ENCODE measurements around the gene THPO.

Gene THPO

DNA sequence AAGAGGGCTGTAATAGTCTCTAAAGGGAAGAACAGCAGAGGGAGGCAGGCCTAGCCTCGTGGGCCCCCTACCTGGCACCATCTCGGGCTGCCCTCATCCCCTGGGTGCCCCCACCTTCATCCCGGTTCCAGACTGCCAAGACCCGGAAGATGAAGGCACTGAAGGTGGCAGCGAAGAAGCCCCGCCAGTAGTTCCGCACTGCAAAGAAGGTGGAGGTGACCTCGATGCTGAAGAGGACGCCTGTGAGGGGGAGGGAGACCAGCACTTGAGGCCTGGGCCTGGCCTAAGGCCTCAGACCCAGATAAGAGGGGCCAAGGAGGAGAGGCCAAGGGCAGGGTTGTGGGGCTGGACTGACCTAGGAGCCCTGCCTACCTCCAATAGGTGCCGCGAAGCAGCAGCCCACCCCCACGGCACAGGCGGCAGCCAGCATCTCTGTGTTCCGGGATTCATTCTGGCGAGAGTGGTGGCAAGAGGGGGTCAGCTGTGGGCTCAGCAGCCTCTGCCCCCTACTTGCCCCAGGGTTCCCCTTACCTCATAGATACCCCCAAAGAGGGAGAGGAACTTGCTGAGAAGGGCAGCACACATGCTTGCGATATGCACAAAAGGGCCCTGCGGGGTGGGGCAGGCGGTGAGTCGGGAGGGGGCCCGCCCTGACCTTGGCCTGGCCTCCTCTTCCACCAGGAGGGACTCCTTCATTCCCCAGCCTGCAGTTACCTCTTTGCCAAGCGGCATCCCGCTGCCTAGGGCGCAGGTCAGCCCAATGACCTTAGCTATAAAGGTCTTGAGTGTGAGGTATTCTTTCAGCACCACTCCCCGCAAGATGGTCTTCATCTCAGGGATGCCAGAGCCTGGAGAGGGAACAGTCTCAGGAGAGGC lies 20.5 kb downstream of the THPO start:
- H3K9ac ChIP-seq (ENCODE audit: low read length), result no peak overlapping the region
- no peaks in the 10 kb centered on the region for H4K20me1 ChIP-seq (ENCODE audit: insufficient read depth, low read length)
- TF ChIP-seq EZH2 (IDR thresholded peaks at IDR 0.05; ENCODE audit: borderline replicate concordance, low read length), result no peak
- TF ChIP-seq, protein P1, sequence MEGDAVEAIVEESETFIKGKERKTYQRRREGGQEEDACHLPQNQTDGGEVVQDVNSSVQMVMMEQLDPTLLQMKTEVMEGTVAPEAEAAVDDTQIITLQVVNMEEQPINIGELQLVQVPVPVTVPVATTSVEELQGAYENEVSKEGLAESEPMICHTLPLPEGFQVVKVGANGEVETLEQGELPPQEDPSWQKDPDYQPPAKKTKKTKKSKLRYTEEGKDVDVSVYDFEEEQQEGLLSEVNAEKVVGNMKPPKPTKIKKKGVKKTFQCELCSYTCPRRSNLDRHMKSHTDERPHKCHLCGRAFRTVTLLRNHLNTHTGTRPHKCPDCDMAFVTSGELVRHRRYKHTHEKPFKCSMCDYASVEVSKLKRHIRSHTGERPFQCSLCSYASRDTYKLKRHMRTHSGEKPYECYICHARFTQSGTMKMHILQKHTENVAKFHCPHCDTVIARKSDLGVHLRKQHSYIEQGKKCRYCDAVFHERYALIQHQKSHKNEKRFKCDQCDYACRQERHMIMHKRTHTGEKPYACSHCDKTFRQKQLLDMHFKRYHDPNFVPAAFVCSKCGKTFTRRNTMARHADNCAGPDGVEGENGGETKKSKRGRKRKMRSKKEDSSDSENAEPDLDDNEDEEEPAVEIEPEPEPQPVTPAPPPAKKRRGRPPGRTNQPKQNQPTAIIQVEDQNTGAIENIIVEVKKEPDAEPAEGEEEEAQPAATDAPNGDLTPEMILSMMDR (IDR thresholded peaks at IDR 0.05; ENCODE audit: low read length), result no peak
- no peaks in the 10 kb centered on the region for H3K36me3 ChIP-seq (ENCODE audit: insufficient read depth, low read length)
- H3K9me2 ChIP-seq (ENCODE audit: low read depth, low read length), result no peaks in the 10 kb centered on the region
- H3K27ac ChIP-seq (ENCODE audit: low read depth, low read length, poor library complexity, severe bottlenecking), result no peak overlapping the region
- H3K4me1 ChIP-seq (ENCODE audit: insufficient read depth, low read length, severe bottlenecking), result peaks cover 10% of the 10 kb centered on the region
- H2AFZ ChIP-seq (ENCODE audit: low read length), result no peak overlapping the region
- H3K79me2 ChIP-seq (ENCODE audit: insufficient read depth, low read length), result no peaks in the 10 kb centered on the region
- H3K4me3 ChIP-seq (ENCODE audit: low read depth, low read length, poor library complexity, severe bottlenecking), result no peak overlapping the region
- H3K4me2 ChIP-seq (ENCODE audit: low read length), result no peak overlapping the region
- no peaks in the 10 kb centered on the region for H3K9me3 ChIP-seq (ENCODE audit: low read length)
- no peaks in the 10 kb centered on the region for H3F3A ChIP-seq (ENCODE audit: insufficient read depth, low read length)
- peaks cover 5% of the 10 kb centered on the region; the same call in 1 of the 2 replicates for H3K27me3 ChIP-seq (ENCODE audit: insufficient read depth, low read length)

DNA sequence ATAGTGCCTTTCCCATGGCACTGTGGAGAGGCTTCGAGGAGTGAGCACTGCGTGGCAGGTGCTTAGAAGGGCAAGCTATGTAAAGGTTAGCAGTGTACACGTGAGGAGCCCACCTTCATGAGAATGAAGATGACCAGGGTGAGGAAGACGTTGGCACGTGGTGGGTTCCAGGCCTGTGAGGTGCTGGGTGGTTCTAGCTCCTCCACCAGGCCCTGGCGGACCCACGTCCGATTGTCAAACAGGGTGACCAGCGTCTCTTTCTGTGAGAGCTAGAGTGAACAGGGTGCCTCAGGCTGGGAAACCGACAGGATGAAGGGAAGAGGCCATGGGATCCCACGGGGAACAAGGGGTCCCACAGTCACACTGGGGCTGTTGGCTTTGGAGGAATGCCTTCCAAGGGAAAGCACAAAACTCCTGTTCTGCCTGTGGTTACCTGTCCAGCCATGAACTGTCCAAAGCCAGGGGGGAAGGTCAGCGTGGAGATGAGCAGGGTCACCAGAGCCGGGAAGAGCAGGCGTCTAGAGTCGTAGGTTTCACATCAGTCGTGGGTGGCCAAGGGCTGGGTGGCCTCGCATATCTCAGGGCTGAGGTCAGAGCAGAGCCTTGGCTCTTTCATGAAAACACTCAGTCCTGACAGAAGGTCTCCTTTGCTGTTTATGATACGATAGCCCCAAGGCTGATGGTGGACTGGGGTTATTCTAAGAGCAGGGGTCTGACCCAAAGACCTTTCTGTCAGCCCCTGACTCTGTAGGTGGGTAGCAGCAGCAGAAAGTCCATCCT lies 22.6 kb downstream of the THPO start:
- no peak overlapping the region for H3K4me3 ChIP-seq (ENCODE audit: low read depth, low read length, poor library complexity, severe bottlenecking)
- no peak overlapping the region for H3K9ac ChIP-seq (ENCODE audit: low read length)
- no peaks in the 10 kb centered on the region for H3K9me2 ChIP-seq (ENCODE audit: low read depth, low read length)
- H3K9me3 ChIP-seq (ENCODE audit: low read length), result no peaks in the 10 kb centered on the region
- TF ChIP-seq EZH2 (IDR thresholded peaks at IDR 0.05; ENCODE audit: borderline replicate concordance, low read length), result no peak
- TF ChIP-seq, protein P1 (IDR thresholded peaks at IDR 0.05; ENCODE audit: low read length), result no peak
- H4K20me1 ChIP-seq (ENCODE audit: insufficient read depth, low read length), result no peaks in the 10 kb centered on the region
- no peak overlapping the region for H3K4me2 ChIP-seq (ENCODE audit: low read length)
- H2AFZ ChIP-seq (ENCODE audit: low read length), result no peak overlapping the region
- H3K27ac ChIP-seq (ENCODE audit: low read depth, low read length, poor library complexity, severe bottlenecking), result no peak overlapping the region
- peaks cover 5% of the 10 kb centered on the region; the same call in 1 of the 2 replicates for H3K27me3 ChIP-seq (ENCODE audit: insufficient read depth, low read length)
- no peaks in the 10 kb centered on the region for H3F3A ChIP-seq (ENCODE audit: insufficient read depth, low read length)
- peaks cover 3% of the 10 kb centered on the region for H3K4me1 ChIP-seq (ENCODE audit: insufficient read depth, low read length, severe bottlenecking)
- no peaks in the 10 kb centered on the region for H3K36me3 ChIP-seq (ENCODE audit: insufficient read depth, low read length)
- H3K79me2 ChIP-seq (ENCODE audit: insufficient read depth, low read length), result no peaks in the 10 kb centered on the region

DNA sequence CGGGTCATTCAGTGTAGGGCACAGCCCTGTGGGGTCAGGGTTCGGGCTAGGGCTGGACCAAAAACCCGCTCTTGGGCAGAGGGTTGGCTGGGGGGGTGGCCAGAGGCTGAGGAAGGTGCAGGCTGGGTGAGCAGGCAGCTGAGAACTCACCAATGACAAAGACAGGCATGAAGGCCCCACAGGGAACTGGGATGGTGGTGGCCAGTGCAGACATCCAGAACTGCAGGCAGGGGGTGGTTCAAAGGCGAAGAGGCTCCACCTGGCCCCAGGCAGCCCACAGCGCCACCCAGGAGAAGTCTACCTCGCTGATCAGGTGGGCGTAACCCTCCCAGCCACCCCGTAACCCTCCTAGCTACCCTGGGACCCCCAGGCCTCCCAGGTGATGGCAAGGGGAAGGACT lies 23.3 kb downstream of the THPO start:
- no peak overlapping the region for H3K27ac ChIP-seq (ENCODE audit: low read depth, low read length, poor library complexity, severe bottlenecking)
- no peak for TF ChIP-seq EZH2 (IDR thresholded peaks at IDR 0.05; ENCODE audit: borderline replicate concordance, low read length)
- TF ChIP-seq, protein P1 (IDR thresholded peaks at IDR 0.05; ENCODE audit: low read length), result no peak
- H3F3A ChIP-seq (ENCODE audit: insufficient read depth, low read length), result no peaks in the 10 kb centered on the region
- H3K27me3 ChIP-seq (ENCODE audit: insufficient read depth, low read length), result peaks cover 5% of the 10 kb centered on the region; the same call in 1 of the 2 replicates
- H3K4me2 ChIP-seq (ENCODE audit: low read length), result no peak overlapping the region
- peaks cover 3% of the 10 kb centered on the region for H3K4me1 ChIP-seq (ENCODE audit: insufficient read depth, low read length, severe bottlenecking)
- no peak overlapping the region for H3K4me3 ChIP-seq (ENCODE audit: low read depth, low read length, poor library complexity, severe bottlenecking)
- H3K36me3 ChIP-seq (ENCODE audit: insufficient read depth, low read length), result no peaks in the 10 kb centered on the region
- no peaks in the 10 kb centered on the region for H3K79me2 ChIP-seq (ENCODE audit: insufficient read depth, low read length)
- H3K9me2 ChIP-seq (ENCODE audit: low read depth, low read length), result no peaks in the 10 kb centered on the region
- no peak overlapping the region for H2AFZ ChIP-seq (ENCODE audit: low read length)
- no peaks in the 10 kb centered on the region for H3K9me3 ChIP-seq (ENCODE audit: low read length)
- H4K20me1 ChIP-seq (ENCODE audit: insufficient read depth, low read length), result no peaks in the 10 kb centered on the region
- no peak overlapping the region for H3K9ac ChIP-seq (ENCODE audit: low read length)
